ENCODE measurements around the gene CCDC85B. TPM values are rescaled to one million over a fixed set of nuclear protein-coding genes. Genes with fewer than 3 reads are reported as not detected.

Gene CCDC85B
- total and polyA plus RNA-seq, 2 of the 13 experiments (the other 11 are each of a cell fraction or from before 2014, with no cell fraction given), result 8.2 to 19.5 TPM

DNA sequence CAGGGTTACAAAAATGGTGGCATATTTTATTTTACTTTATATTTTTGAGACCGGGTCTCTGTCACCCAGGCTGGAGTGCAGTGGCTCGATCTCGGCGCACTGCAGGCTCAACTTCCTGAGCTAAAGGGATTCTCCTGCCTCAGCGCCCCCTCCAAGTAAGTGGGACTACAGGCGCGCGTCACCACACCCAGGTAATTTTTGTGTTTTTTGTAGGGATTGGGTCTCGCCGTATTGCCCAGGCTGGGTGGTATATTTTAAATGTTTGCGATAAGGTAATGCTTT is 10.4 kb downstream of the CCDC85B start:
- Histone ChIP-seq H3K4me3 (replicated peaks in 1 of 3; ENCODE audit: insufficient read depth in 1 of 3, low read depth in 2 of 3, low read length in 3 of 3) (no peak overlapping the region; a peak in 1 of 6 replicates), H3K79me2 (ENCODE audit: insufficient read depth, low read length) (peaks cover 28% of the 10 kb centered on the region)
- ATAC-seq, result no peak

DNA sequence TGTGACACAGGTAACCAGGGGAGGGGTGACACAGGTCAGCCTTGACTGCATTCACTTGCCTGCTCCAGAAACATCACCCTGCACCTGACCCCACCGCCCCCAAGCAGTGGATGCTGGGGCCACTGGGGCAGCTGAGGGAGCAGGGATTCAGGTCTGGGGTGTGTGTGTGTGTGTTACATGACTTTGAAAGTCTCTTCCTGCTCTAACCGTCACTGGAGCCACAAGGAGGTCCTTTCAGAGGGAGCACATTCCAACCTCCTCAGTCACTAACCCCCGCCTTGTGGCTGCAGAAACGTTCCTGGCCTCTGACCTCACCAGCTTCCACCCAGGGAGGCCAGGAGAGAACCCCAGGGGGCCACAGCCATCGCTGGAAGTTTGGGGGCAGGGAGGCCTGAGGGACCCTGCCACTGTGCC is 12.6 kb downstream of the CCDC85B start:
- DNase-seq (ENCODE audit: low spot score) (peak; percentile 79), ATAC-seq (peak; percentile 40), FAIRE-seq (no peak)
- ChIA-PET POLR2A (interaction anchor here (1.3 to 6.2 kb wide), 2 partner anchors 12 kb away, joined by 12 to 95 read pairs; partner anchors contain the start of genes CCDC85B and FIBP), CTCF (ENCODE audit: low intra/inter-chr PET ratio, low total read pairs) (interaction anchor here (1.1 kb wide), 1 partner anchor 86 kb away, joined by 3 read pairs; no protein-coding TSS in a partner anchor)
- peaks cover 8% of the 10 kb centered on the region for H3K79me2 ChIP-seq (ENCODE audit: insufficient read depth, low read length)
- no peaks in the 10 kb centered on the region for H3K36me3 ChIP-seq (replicated peaks in 1 of 2; ENCODE audit: control insufficient read depth in 1 of 2, insufficient read depth in 2 of 2, low read length in 2 of 2)
- intact Hi-C loops (cut with micrococcal nuclease; ENCODE audit: unreplicated experiment) (no loop called here), in situ Hi-C loops (cut with HindIII; ENCODE audit: extremely low pct_ligation_motif_present, low pct_unique_long_range_greater_than_20kb) (no loop called here)
- H3K4me2 ChIP-seq (ENCODE audit: low read depth, low read length), result peak overlapping the region; percentile 65
- 6% methylated on average over 3 of the region's 5 CpGs for WGBS (ENCODE audit: low lambda C conversion rate)
- H2AFZ ChIP-seq (ENCODE audit: low read length), result no peak overlapping the region
- no peaks in the 10 kb centered on the region for H4K20me1 ChIP-seq (ENCODE audit: insufficient read depth, low read length)
- no peak overlapping the region for H3K27ac ChIP-seq (ENCODE audit: extremely low read length, insufficient read depth, low read length)
- no TSS peak for BruUV-seq (replicated peaks)
- H3K27me3 ChIP-seq (ENCODE audit: control insufficient read depth in 1 of 2, insufficient read depth in 2 of 2, low read length in 2 of 2), result no peaks in the 10 kb centered on the region; a peak in 1 of 5 replicates
- no peaks in the 10 kb centered on the region for H3K9me3 ChIP-seq (ENCODE audit: low read length)
- no peak overlapping the region for H3K9ac ChIP-seq (ENCODE audit: insufficient read depth, low read depth, low read length)
- H3K4me1 ChIP-seq (ENCODE audit: insufficient read depth, low read length), result peaks cover 46% of the 10 kb centered on the region
- H3K4me3 ChIP-seq (replicated peaks in 1 of 3; ENCODE audit: insufficient read depth in 1 of 3, low read depth in 2 of 3, low read length in 3 of 3), result peak overlapping the region in 1 of 3 experiments; percentile 27; a peak in 1 of 6 replicates
- TF ChIP-seq XRCC5 (optimal IDR thresholded peaks at IDR 0.05; ENCODE audit: low read length) (peak; percentile 28), ZFP82 (CRISPR knock-in tag; IDR thresholded peaks at IDR 0.05; ENCODE audit: borderline replicate concordance) (0 out of 2 replicates have a peak, but pooled peaks have one; percentile 49), PRDM10 (CRISPR knock-in tag; IDR thresholded peaks at IDR 0.05; ENCODE audit: low read depth) (0 out of 2 replicates have a peak, but pooled peaks have one; percentile 45), ZSCAN22 (CRISPR knock-in tag; IDR thresholded peaks at IDR 0.05) (no peak), MXI1 (IDR thresholded peaks at IDR 0.05; ENCODE audit: borderline replicate concordance, low read depth, low read length) (no peak), PCBP1 (IDR thresholded peaks at IDR 0.05; ENCODE audit: borderline replicate concordance, low read depth, low read length) (no peak), ZNF263 (CRISPR knock-in tag; IDR thresholded peaks at IDR 0.05) (peak; percentile 45; the same call in 1 of the 2 replicates)
- TF ChIP-seq, protein P1, sequence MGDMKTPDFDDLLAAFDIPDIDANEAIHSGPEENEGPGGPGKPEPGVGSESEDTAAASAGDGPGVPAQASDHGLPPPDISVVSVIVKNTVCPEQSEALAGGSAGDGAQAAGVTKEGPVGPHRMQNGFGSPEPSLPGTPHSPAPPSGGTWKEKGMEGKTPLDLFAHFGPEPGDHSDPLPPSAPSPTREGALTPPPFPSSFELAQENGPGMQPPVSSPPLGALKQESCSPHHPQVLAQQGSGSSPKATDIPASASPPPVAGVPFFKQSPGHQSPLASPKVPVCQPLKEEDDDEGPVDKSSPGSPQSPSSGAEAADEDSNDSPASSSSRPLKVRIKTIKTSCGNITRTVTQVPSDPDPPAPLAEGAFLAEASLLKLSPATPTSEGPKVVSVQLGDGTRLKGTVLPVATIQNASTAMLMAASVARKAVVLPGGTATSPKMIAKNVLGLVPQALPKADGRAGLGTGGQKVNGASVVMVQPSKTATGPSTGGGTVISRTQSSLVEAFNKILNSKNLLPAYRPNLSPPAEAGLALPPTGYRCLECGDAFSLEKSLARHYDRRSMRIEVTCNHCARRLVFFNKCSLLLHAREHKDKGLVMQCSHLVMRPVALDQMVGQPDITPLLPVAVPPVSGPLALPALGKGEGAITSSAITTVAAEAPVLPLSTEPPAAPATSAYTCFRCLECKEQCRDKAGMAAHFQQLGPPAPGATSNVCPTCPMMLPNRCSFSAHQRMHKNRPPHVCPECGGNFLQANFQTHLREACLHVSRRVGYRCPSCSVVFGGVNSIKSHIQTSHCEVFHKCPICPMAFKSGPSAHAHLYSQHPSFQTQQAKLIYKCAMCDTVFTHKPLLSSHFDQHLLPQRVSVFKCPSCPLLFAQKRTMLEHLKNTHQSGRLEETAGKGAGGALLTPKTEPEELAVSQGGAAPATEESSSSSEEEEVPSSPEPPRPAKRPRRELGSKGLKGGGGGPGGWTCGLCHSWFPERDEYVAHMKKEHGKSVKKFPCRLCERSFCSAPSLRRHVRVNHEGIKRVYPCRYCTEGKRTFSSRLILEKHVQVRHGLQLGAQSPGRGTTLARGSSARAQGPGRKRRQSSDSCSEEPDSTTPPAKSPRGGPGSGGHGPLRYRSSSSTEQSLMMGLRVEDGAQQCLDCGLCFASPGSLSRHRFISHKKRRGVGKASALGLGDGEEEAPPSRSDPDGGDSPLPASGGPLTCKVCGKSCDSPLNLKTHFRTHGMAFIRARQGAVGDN (CRISPR knock-in tag; IDR thresholded peaks at IDR 0.05), result peak; percentile 46

More for the DNA sequence above, 10.4 kb downstream of the CCDC85B start:
- H2AFZ ChIP-seq (ENCODE audit: low read length), result no peak overlapping the region
- H3K9me3 ChIP-seq (ENCODE audit: low read length), result no peaks in the 10 kb centered on the region
- H4K20me1 ChIP-seq (ENCODE audit: insufficient read depth, low read length), result no peaks in the 10 kb centered on the region
- TF ChIP-seq SRY (CRISPR knock-in tag; IDR thresholded peaks at IDR 0.05) (0 out of 2 replicates have a peak, but pooled peaks have one; percentile 3), TAF15 (IDR thresholded peaks at IDR 0.05; ENCODE audit: low read depth, low read length, poor library complexity, severe bottlenecking) (no peak), STAT5B (CRISPR knock-in tag; IDR thresholded peaks at IDR 0.05) (no peak)
- peak overlapping the region; percentile 93 for H3K4me2 ChIP-seq (ENCODE audit: low read depth, low read length)
- intact Hi-C loops (cut with micrococcal nuclease; ENCODE audit: unreplicated experiment), result no loop called here
- no peaks in the 10 kb centered on the region; a peak in 1 of 5 replicates for H3K27me3 ChIP-seq (ENCODE audit: control insufficient read depth in 1 of 2, insufficient read depth in 2 of 2, low read length in 2 of 2)
- POLR2A ChIA-PET, result interaction anchor here (1.0 to 6.2 kb wide), 7 partner anchors 8 to 46 kb away, joined by 3 to 95 read pairs (median 6); partner anchors contain the start of genes C11orf68, CCDC85B, CFL1 and FIBP
- H3K27ac ChIP-seq (ENCODE audit: extremely low read length, insufficient read depth, low read length), result no peak overlapping the region
- in situ Hi-C loops (cut with HindIII; ENCODE audit: extremely low pct_ligation_motif_present, low pct_unique_long_range_greater_than_20kb), result no loop called here
- CTCF ChIA-PET (ENCODE audit: low intra/inter-chr PET ratio, low total read pairs), result interaction anchor here (1.6 kb wide), 1 partner anchor 16 kb away, joined by 3 read pairs; no protein-coding TSS in a partner anchor
- H3K9ac ChIP-seq (ENCODE audit: insufficient read depth, low read depth, low read length), result no peak overlapping the region
- 77% methylated on average over 11 of the region's 11 CpGs for WGBS (ENCODE audit: low lambda C conversion rate)
- BruUV-seq (replicated peaks), result TSS peak; percentile 71
- H3K36me3 ChIP-seq (replicated peaks in 1 of 2; ENCODE audit: control insufficient read depth in 1 of 2, insufficient read depth in 2 of 2, low read length in 2 of 2), result peaks cover 6 to 12% of the 10 kb centered on the region in 2 experiments; a peak in 4 of 5 replicates
- no peak for DNase-seq (ENCODE audit: low spot score)
- no peak for FAIRE-seq
- H3K4me1 ChIP-seq (ENCODE audit: insufficient read depth, low read length), result peaks cover 55% of the 10 kb centered on the region

Measured in HepG2 (cell line).